ENCODE measurements around the gene ETNK2. TPM values are rescaled to one million over a fixed set of nuclear protein-coding genes. Genes with fewer than 3 reads are reported as not detected.
A peak's percentile ranks its signal among the peaks of the same experiment; 100 is the strongest.

ETNK2 gene
- total and polyA plus RNA-seq, 2 of the 13 experiments (the other 11 are each of a cell fraction or from before 2014, with no cell fraction given), result 15.5 to 42.8 TPM

DNA sequence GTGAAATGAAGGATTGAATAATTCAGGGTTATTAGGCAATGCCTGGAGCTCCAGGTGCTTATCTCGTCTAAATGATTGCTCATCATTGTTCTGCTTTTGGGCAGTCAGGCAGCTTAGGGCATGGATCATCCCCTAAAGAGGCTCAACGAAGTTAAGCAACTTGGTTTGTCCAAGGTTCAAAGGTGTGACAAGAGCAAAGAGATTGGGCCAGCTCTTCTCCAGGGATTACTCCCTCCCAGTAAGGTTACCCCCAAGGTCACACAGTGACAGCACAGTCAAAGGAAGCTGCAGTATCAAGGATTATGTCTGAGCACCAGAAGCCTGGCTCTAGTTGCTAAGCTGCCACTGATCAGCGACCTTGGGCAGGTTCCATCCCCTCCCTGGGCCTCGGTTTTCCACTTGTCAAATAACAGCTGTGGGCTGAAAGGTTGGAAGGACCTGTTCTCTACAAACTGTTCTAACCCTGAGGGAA lies 6.8 kb downstream of the ETNK2 start (continued):
- TF ChIP-seq BRF2 (CRISPR knock-in tag; IDR thresholded peaks at IDR 0.05), result peak; percentile 73; the same call in 1 of the 2 replicates

- no peaks in the 10 kb centered on the region for H4K20me1 ChIP-seq (ENCODE audit: insufficient read depth, low read length)
- ATAC-seq, result no peak
- H3K9ac ChIP-seq (ENCODE audit: insufficient read depth, low read depth, low read length), result no peak overlapping the region
- peak overlapping the region; percentile 68 for H3K27ac ChIP-seq (ENCODE audit: extremely low read length, insufficient read depth, low read length)
- ChIA-PET CTCF (ENCODE audit: low intra/inter-chr PET ratio, low total read pairs) (no interaction called here), POLR2A (interaction anchor here (1.8 to 2.2 kb wide), 2 partner anchors 8 to 14 kb away, joined by 8 to 25 read pairs; partner anchors contain the start of gene ETNK2)
- no peaks in the 10 kb centered on the region for H3K79me2 ChIP-seq (ENCODE audit: insufficient read depth, low read length)
- no peaks in the 10 kb centered on the region for H3K9me3 ChIP-seq (ENCODE audit: low read length)
- H3K4me3 ChIP-seq (replicated peaks in 1 of 3; ENCODE audit: insufficient read depth in 1 of 3, low read depth in 2 of 3, low read length in 3 of 3), result no peak overlapping the region
- peak; percentile 83 for TF ChIP-seq ZBTB33 (CRISPR knock-in tag; IDR thresholded peaks at IDR 0.05)
- no peak for TF ChIP-seq TFAP4 (IDR thresholded peaks at IDR 0.05; ENCODE audit: borderline replicate concordance, low read depth)
- peak; percentile 15 for FAIRE-seq
- H3K4me1 ChIP-seq (ENCODE audit: insufficient read depth, low read length), result peaks cover 71% of the 10 kb centered on the region
- H3K36me3 ChIP-seq (replicated peaks in 1 of 2; ENCODE audit: control insufficient read depth in 1 of 2, insufficient read depth in 2 of 2, low read length in 2 of 2), result peaks cover 0 to 2% of the 10 kb centered on the region in 2 experiments; a peak in 1 of 5 replicates
- intact Hi-C loops (cut with micrococcal nuclease; ENCODE audit: unreplicated experiment), result loop anchor here (10.0 kb wide), 1 partner anchor 361 kb away; no protein-coding TSS in a partner anchor
- 62% methylated on average over 14 of the region's 14 CpGs for WGBS (ENCODE audit: low lambda C conversion rate)
- no TSS peak for BruUV-seq (replicated peaks)
- in situ Hi-C loops (cut with HindIII; ENCODE audit: extremely low pct_ligation_motif_present, low pct_unique_long_range_greater_than_20kb), result no loop called here
- H3K4me2 ChIP-seq (ENCODE audit: low read depth, low read length), result 0 out of 2 replicates have a peak overlapping the region, but pooled peaks have one; percentile 6
- no peak overlapping the region for H2AFZ ChIP-seq (ENCODE audit: low read length)
- H3K27me3 ChIP-seq (ENCODE audit: control insufficient read depth in 1 of 2, insufficient read depth in 2 of 2, low read length in 2 of 2), result no peaks in the 10 kb centered on the region
- DNase-seq (ENCODE audit: low spot score), result no peak
Measured at GRCh38 chr1:204143276-204144041, 8.4 kb downstream of the ETNK2 start.
